Right hindlimb (tissue), 1 donor: ENCODE results near the gene STIMATE.

ENCODE experiments used
- DNase-seq: peaks from one replicate; pipeline ENCODE4 v3.0.0-alpha.2; 2018

The STIMATE gene

DNA sequence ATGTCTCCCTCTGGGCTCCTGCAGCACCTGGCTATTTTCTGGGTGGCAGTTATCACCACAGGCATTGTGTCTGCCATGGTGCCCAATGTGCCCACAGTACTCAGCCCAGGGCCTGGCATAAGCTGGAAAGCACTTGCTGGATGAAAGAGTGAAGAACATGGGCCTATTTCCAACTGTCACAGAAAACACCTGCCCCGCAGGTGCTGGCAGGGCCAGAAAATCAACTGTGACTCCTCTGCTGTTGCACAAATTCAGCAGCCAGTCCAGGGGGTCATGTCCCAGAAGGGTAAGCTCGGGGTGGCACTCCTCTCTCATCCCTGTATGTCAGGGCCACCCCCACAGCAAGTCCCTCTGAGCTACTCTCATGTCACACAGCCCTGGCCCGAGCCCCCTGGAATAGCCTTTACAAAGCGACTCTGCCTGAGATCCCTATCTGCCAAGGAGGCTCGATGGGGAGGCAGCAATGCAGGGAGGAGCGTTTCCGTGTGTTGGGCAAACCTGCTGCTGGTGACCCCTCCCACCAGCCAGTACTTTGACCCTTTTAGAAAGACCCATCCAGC, 85.8 kb downstream of the STIMATE start:
- DNase-seq = no peak

DNA sequence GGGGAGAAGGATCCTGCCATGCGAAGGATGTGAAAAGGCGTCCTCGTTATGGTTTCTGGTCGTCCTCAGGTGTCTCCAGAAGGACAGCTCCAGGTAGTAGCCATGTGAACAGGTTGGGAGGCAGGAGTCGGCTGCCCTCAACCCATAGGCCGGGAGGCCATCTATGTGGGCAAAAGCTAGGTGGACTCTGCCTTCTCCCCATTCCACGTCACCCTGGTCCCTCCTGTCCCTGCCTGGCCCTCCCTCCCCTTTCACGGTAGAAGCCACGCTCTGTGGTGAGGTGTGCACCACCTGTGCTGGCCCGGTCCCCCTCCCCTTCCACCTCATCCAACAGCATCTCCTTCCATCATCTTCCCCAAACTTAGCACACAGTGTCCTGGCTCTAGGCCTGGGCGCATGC, 86.4 kb downstream of the STIMATE start:
- DNase-seq = no peak

DNA sequence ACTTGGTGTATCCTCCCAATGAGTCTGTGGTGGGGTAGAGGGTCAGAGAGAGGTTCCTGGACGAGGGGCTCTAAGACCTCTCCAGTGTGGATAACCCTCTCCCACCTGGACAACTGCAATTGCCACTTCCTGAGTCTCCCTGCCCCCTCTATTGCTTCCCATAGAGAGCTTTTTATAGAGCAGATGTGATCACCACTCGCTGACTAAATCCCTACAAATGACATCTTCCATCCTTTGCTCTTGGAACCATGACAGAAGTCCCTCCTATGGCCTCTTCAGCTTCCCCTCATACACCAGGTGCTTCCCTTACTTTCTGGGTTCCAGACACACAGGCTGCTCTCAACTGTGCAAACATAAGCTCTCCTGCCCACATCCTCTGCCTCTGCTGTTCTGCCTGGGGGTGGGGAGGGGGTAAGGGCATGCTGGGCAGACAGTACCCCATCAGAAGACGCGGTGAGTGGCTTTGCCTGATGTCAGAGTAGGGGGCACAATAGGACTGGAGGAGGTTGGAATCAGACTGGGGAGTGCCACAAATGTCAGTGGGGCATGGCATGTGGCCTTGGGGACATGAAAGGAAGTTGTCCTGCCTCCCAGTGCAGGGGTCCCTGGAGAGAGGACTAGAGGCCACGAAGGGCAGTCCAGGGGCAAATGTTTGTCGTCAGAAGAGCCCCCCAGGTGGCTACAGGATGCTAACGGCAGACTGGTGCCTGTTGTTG, 87.5 kb downstream of the STIMATE start:
- no peak for DNase-seq

DNA sequence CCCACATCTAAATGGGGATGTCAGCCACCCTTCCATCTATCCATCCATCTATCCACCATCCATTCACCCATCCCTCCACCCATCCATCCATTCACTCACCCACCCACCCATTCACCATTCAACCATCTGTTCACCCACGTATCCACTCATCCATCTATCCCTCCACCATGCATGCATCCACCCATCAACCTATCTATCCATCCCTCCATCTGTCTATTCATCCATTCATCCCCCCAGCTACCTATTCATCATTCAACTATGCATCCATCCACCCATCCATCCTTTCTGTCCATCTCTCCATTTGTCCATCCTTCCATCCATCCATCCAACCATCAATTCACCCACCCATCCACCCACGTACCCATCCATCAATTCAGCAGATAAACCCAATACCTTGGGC, 88.2 kb downstream of the STIMATE start:
- DNase-seq = no peak

DNA sequence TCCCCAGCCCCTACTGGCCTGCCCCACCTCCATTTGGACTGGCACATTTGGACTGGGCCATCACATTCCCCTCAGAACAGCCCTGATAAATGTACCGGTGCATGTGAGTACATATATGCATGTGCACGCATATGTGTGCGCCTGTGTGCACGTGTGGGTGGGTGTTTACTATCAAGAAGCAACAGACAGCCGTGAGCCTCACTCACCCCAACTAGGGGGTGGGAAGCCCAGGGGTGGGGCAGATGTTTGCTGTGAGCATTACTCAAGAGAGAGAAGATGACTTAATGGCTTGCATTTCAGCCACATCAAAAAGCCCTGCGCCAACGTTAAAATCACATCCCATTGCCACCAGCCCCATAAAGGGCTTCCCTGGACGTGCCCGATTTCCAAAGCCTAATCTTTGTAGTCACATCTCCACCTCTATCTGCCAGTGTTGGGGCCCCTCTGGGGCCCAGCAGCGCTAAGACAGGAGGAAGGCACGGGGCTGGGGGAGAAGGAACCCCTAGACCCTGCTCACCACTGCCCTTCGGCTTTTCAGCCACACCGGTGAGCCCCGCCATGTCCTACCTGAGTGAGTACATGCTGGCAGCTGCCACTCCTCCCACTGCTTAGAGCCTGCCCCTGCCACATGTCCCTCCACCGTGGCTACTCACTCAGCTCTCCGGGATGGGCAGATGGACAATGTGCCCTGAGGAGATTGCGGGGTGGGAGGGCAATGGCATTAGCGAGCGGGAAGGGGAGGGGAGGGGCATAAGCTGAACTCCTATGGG, 91.9 kb downstream of the STIMATE start:
- no peak for DNase-seq

DNA sequence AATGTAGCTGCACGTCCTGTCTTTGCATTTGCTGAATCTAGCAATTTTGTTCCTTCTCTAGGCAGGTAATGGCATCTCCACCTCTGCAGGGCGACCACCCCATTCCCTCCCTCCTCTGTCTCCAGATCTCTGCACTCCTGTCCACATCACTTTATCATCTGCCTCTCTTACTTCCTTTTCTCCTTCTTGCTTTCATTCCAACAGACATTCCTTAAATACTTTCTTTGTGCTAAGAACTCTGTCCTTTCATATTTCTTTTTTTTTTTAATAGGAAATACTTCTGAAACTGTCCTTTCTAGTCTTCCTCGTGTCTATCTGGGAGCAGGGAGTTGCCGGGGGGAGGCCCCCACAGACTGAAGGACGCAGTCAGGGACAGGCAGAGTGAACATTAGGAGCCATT, 95.5 kb downstream of the STIMATE start:
- no peak for DNase-seq

DNA sequence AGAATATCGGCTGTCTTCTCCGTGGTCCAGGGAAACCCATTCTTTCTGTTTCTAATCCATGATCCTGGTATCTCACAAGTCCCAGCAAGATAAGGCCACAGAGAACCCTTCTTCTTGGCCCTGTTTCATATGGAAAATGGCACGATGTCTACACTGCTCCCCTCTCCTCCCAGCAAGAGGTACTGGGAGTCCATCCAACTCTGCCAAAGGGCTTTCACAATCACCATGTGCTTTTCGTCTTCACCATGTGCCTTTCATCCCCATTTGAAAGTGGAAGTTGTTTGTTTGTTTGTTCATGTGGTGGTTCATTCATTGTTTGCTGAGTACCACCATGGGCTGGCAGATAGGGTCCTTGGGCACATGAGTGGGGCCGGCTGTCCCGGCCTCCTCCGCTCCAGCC, 97.3 kb downstream of the STIMATE start:
- DNase-seq = no peak

DNA sequence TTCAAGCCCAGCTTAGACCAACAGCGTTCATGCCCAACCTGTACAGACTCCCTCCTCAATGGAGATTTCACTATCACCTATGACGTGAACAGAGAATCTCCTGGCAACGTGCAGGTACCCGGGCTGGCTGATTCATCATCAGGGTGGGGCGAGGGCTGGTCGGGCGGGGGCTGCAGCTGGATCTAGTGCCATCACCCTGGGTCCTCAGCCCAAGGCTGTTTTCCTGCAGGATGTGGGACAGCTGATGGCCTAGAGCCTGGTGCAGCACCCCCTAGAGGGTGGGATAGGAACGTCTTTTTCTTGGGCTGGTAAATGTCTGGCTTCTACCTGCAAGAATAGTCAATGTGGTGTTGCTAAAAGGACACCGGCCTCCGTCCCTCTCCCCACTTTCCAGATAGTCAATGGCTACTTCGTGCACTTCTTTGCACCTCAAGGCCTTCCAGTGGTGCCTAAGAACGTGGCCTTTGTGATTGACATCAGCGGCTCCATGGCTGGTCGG, 98.3 kb downstream of the STIMATE start:
- DNase-seq = no peak

DNA sequence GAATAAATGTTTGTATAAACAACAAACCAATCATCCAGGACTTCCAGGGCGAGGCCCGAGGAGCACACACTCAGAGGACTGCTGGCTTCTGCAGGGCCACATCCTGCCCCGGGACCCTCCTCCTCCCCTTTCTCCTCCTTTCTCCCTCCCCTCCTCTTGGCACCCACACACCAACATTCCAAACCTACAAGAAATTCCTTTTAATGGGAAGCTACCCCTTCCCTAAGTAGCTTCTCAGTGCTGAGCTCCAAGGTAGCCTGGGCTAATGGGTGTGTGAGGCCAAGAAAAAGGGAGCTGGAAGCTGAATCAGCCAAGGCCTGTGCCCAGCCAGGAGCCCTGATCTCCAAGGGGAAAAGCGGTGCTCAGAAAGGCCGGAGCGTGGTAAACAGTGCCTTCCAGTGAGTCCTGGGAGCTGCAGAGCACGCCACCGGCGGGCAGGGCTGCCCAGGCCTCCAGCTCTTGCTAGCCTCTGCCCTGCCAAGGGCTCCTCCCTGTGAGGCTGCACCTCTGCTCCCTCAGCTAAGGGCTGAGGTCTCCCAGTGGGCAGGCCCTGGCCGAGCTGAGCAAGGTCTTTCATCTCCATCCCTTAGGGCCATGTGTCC, 98.9 kb downstream of the STIMATE start:
- DNase-seq = no peak

DNA sequence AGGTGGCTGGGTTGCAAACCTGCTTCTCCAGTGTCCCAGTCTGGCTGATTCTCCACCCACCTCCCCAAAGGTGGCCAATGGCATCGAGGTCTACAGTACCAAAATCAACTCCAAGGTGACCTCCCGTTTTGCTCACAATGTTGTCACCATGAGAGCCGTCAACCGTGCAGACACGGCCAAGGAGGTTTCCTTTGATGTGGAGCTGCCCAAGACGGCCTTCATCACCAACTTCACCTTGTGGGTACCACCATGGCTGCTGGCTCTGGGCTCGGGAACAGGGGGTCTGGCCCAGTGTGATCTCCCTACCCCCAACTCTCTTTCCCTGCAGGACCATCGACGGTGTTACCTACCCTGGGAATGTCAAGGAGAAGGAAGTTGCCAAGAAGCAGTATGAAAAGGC, 100.9 kb downstream of the STIMATE start:
- DNase-seq = no peak

DNA sequence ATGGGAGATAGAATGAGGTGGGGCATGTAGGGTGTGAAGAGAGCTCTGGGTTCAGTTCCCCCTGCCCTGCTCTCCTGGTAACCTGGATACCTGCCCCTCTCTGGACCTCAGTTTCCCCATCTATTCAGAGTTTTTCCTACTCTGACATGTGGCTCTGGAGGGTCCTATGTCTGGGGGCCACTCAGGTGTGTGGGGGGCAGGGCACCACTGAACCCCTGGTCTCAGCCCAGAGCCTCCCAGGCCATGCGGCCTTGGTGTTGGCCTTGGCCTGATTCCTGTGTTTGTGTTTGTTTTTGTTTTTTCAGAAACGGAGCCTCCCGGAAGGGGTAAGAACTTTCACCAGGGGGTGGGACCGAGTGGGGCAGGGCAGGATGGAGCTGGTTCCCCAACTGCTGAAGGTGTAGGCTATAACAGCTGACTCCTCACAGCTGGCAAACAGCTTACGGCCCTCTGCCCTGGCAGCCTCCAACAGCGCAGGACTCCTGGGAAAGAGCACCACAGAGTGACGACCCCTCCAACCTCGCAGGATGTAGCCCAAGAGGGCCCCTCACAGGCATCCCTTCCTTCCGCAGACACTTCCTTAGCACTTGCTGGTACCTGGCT, 101.9 kb downstream of the STIMATE start:
- DNase-seq = no peak

DNA sequence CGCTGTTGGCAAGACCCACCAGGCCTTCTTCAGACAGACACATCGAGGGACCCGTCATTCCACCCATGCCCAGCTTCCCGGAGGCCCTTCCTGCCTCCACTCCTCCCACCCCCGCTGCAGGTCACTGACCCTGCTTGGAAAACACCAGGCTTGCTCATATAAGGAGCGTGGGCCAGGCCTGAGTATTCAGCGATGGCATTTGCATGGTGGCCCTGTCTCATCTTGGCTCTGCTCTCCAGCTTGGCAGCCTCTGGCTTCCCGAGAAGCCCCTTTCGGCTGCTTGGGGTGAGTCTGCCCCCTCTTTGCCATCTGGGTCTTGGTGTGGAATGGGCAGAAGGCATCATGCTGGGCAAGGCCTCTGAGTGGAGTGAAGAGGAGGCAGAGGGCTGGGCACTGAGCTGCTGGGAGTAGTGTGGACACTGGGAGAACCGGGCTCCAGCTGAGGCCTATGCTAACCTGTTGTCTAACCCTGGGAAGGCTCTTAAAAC, 102.7 kb downstream of the STIMATE start, which contains the start of gene ITIH3:
Gene ITIH3, plus strand, starts transcription at position 185 of the 488 bp plus-strand sequence. Its CDS starts 8 bp downstream, at position 193.
- DNase-seq = no peak

DNA sequence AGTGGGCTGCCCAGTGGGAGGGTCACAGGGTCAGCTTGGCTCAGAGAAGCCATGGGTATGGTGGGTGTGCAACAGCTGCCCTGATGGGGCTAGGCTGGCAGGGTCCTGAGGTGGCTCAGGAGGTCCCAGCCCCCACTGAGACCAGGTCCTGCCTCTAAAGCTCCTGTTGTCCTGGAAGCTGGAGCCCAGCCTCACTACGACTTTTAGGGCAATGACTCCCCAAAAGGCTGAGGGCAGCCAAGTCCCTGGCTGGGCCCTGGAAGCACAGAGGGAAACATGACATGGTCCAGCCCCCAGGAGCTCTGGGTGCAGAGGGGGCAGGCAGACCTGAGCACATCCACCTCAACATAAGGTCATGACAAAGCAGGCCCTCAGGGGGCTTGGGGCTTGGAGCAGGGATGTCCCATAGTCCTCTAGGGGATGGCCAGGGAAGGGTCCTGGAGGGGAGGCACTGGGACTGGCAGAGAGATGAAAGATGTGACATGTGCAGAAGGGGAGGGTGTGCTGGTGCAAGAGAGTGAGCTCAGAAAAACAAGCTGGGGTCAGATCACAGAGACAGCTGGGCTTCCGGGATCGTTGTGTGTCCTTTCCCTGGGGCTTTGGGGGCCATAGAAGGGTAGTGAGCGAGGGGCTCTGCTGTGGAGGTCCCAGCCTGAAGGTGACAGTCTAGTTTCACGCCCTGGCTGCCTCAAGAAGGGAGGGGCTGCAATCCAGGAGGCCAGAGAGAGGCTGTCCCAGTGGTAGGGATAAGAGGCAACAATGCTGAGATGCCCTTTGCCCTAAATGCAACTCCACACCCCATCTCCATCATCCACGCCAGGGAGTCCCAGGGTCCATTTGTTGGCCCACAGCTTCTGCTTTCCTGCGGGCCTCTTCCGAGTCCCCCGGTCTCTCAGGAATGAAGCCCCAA, 103.4 kb downstream of the STIMATE start:
- no peak for DNase-seq

DNA sequence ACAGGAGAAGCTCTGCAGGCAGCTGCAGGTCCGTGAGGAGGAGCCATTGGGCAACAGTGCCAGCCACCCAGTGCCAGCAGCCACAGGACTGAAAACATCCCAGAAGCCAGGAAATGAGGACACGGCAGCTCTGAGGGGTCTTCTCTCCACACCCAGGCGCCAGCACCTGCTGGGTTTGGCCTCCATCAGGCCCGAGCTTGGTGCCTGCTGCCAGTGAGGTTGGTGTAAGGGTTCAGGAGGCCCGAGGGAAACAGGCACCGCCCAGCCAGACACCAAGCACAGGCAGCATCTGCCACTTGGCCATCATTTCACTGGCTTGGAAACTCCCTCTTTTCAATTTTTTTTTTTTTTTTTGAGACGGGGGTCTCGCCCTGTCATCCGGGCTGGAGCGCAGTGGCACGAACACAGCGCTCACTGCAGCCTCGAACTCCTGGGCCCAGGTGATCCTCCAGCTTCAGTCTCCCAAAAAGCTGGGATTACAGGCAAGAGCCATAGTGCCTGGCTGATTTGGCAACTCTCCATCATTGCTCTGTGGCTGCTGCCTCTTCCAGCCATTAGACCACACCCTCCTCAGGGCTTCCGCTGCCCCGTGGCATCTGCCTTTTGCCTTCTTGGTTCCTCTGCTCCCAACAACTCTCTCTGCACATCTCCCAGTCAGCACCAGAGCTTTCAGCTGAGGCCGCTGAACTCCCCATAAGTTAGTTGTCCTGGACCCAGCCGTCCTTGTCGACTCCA, 104.2 kb downstream of the STIMATE start:
- DNase-seq = no peak

DNA sequence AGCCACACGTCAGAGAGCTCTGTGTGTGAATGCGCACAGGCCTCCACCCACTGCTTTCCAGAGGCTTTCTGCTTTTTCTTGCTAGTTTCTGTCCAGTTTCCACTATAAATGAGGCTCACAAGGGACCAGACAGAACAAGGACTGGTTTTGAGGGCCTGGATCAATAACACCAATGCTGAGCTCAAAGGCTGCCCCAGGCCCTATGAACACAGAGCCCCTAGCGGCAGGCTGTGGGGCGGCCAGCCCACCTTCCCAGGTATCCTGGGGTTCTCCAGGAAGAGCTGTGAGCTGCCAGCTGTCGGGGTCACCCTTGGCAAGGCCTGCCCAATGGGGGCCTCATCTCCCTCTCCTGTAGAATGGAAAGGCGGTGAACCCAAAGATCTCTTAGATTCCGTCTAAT, 104.9 kb downstream of the STIMATE start:
- DNase-seq = no peak

DNA sequence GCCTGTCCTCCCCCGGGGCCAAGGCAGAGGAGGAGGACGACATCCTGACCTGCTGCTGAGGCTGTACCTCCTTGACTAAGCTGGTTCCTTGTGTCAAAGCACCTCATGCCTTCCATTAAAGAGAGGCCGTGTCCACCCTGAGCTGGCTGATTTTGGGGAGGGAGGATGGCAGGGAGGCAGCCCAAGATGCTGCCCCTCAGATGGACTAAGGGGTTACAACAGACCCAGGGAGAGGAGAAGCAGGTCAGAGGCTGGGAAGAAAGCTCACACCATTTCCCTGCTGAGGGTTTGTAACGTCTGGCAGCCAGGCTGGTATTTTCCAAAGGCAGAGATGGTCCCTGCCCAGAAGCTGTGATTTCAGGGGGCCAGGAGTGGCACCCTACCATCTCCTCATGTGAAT, 105.4 kb downstream of the STIMATE start:
- DNase-seq = no peak

DNA sequence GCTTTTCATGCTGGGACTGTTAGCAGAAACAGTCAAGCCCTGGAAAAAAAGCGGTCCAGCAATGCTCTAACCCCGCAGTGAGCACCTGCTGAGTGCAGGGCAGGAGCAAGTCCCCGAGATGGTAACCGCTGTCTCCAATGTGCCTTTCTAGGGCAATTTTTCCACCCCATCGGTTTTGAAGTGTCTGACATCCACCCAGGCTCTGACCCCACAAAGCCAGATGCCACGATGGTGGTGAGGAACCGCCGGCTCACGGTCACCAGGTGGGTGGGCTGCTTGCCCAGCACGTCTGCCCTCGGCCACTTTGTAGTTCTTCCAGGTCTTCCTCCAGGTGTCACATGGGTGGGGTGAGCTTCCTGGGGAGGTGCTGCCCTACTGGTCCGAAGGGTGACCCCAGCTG, 106.0 kb downstream of the STIMATE start:
- no peak for DNase-seq

DNA sequence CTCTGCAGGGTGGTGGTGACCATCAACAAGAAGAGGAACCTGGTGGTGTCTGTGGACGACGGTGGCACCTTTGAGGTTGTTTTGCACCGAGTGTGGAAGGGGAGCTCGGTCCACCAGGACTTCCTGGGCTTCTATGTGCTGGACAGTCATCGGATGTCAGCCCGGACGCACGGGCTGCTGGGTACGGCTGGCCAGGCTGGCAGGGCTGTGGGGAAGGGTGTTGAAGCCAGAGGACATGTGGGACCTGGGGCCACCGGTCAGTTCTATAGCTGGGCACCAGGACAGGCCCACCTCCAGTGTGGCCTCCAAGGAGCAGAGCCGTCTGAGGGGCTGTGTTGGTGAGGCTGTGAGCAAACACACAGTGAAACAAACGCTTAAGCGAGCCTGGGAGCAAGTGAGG, 106.6 kb downstream of the STIMATE start:
- DNase-seq = no peak

DNA sequence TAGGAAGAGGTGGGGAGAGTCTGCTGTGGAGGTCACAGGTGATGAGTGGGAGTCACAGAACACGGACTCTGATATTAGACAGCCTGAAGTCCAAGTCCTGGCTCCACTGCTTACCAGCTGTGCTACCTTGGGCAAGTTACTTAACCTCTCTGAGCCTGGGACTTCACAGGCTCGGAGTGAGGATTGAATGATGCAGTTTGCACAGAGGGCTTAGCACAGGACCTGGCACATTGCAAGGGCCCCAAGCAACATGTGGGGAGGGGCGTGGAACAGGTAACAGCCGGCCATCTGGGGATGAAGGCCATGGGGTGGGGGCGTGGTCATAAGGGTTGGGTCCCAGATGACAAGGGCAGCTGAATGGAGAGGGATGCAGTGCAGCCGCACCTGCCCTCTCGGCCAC, 107.0 kb downstream of the STIMATE start:
- no peak for DNase-seq

DNA sequence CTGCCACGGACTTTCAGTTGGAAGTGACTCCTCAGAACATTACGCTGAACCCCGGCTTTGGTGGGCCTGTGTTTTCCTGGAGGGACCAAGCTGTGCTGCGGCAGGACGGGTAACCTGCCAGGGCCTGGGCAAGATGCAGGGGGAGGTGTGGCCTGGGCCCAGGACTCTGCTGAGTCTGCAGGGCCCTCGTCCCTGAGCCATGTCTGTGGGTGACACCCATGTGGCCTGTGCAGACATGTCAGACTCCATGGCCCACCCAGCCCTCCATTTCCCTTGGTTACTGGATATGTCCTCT, 107.7 kb downstream of the STIMATE start:
- no peak for DNase-seq
